Testis (tissue), 3 donors: ENCODE data around the gene GPX7. TPM values are rescaled to one million over a fixed set of nuclear protein-coding genes. Genes with fewer than 3 reads are reported as not detected.

Experiments
- DNase-seq: peaks from one replicate; pipeline ENCODE4 v3.0.0-alpha.2; 2019
- H3K27ac ChIP-seq, 2 donors: fragments of 200-600 bp; sonication (generic); one replicate each; pipeline ENCODE4 v1.5.1; 2019
- H3K27me3 ChIP-seq: fragments of 200-600 bp; sonication (generic); one replicate; pipeline ENCODE4 v1.5.1; 2019
- H3K36me3 ChIP-seq: fragments of 200-600 bp; sonication (generic); one replicate; pipeline ENCODE4 v1.5.1; 2017; ENCODE audit warnings: low read depth; ENCODE audit errors: missing control alignments
- H3K4me1 ChIP-seq: fragments of 200-600 bp; sonication (generic); one replicate; pipeline ENCODE4 v1.5.1; 2019
- H3K4me3 ChIP-seq, 2 donors: fragments of 200-600 bp; sonication (generic); one replicate each; pipeline ENCODE4 v1.5.1; 2017 to 2019
- H3K9me3 ChIP-seq: fragments of 200-600 bp; sonication (generic); one replicate; pipeline ENCODE4 v1.5.1; 2017
- POLR2A ChIP-seq: fragments of 450-650 bp; IDR thresholded peaks from one replicate; pipeline ENCODE4 v1.6.1; 2017; ENCODE audit warnings: antibody characterized with exemption, mild to moderate bottlenecking, moderate library complexity
- WGBS, 2 donors: methylation state at CpG; one replicate each; pipeline ENCODE4 v1.1.5; 2018; 5-methylcytosine and 5-hydroxymethylcytosine counted together
- intact Hi-C: fragments of 100-400 bp; cut with DNase I; formaldehyde crosslinking; loops from one replicate; pipeline ENCODE4 v1.15.1; 2023; ENCODE audit warnings: low total_unique reads
- polyA plus RNA-seq: library from polyadenylated mRNA; stranded (reverse); fragments of 350-450 nt; fragmentation: Illumina TruSeq; extraction: RNeasy Lipid Tissue Mini Kit (QIAGEN cat#74804); gene quantifications from one replicate; pipeline ENCODE4 v1.2.3, GENCODE V29; 2014; ENCODE audit warnings: low read depth, low replicate concordance; ENCODE audit not compliant: insufficient read depth
- total RNA-seq, 2 donors: library from RNA; depleted of rRNA; stranded (reverse); fragments of >200 nt; gene quantifications; one replicate each; pipeline ENCODE4 v1.2.3, GENCODE V29; 2016
- TF ChIP-seq, protein P1 (sequence below), 3 experiments: fragments of 450-650 bp in 2 of 3; fragments of 200-600 bp in 1 of 3; sonication (generic) in 1 of 3; IDR thresholded peaks; one replicate each; pipeline ENCODE4 v1.5.1; 2016 to 2019; ENCODE audit warnings: antibody characterized with exemption in 3 of 3, mild to moderate bottlenecking in 2 of 3, moderate library complexity in 1 of 3

Gene GPX7
- total and polyA plus RNA-seq, 3 donors from 2014 or later: 14.5 to 26.6 (median 23.2) TPM

DNA sequence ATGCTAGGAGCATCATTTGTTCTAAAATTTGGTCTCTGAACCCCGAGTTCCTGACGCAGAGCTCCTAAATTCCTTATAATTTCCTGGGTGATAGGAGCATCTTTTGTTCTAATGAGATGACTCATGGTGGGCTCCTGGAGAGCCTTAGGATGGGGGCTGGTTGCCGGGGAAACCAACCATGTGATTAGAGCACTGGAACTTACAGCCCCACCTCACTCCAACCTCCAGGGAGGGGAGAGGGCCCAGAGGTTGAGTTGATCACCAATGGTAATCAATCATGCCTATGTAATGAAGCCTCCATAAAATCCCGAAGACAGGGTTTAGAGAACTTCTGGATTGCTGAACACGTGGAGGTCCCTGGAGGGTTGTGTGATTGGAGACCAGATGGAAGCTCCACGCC, 38.5 kb downstream of the GPX7 start:
- Histone ChIP-seq H3K4me3 (no peak overlapping the region), H3K36me3 (no peaks in the 10 kb centered on the region), H3K9me3 (no peaks in the 10 kb centered on the region), H3K4me1 (peaks cover 17% of the 10 kb centered on the region), H3K27ac (no peak overlapping the region), H3K27me3 (no peaks in the 10 kb centered on the region)
- intact Hi-C loops: no loop called here
- WGBS, 2 donors: 89 to 95% methylated on average over 6 of the region's 6 CpGs
- TF ChIP-seq, protein P1, sequence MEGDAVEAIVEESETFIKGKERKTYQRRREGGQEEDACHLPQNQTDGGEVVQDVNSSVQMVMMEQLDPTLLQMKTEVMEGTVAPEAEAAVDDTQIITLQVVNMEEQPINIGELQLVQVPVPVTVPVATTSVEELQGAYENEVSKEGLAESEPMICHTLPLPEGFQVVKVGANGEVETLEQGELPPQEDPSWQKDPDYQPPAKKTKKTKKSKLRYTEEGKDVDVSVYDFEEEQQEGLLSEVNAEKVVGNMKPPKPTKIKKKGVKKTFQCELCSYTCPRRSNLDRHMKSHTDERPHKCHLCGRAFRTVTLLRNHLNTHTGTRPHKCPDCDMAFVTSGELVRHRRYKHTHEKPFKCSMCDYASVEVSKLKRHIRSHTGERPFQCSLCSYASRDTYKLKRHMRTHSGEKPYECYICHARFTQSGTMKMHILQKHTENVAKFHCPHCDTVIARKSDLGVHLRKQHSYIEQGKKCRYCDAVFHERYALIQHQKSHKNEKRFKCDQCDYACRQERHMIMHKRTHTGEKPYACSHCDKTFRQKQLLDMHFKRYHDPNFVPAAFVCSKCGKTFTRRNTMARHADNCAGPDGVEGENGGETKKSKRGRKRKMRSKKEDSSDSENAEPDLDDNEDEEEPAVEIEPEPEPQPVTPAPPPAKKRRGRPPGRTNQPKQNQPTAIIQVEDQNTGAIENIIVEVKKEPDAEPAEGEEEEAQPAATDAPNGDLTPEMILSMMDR (IDR thresholded peaks at IDR 0.05): no peak
- no peak for TF ChIP-seq POLR2A
- no peak for DNase-seq

DNA sequence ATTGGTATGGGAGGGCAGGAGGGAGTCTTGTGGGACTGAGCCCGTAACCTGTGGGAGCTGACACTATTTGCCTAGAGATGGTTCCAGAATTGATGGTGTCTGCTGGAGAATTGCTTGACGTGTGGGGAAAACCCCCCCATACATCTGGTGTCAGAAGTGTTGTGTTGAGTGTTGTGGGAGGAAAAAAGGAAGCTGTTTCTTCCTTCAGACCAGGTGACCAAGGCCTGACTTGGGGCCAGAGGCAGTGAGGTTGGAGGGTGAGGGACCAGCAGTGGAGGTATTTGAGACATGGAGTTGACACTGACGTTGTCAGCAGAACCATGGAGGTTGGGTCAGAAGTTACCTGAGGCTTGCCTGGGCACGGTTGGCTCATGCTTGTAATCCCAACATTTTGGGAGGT, 39.1 kb downstream of the GPX7 start:
- DNase-seq: no peak
- WGBS, 2 donors: 82 to 90% methylated on average over 4 of the region's 4 CpGs
- TF ChIP-seq, protein P1 (IDR thresholded peaks at IDR 0.05): no peak
- TF ChIP-seq POLR2A: no peak
- intact Hi-C loops: no loop called here
- Histone ChIP-seq H3K27ac (no peak overlapping the region), H3K4me3 (no peak overlapping the region), H3K27me3 (no peaks in the 10 kb centered on the region), H3K9me3 (no peaks in the 10 kb centered on the region), H3K4me1 (peaks cover 17% of the 10 kb centered on the region), H3K36me3 (no peaks in the 10 kb centered on the region)

DNA sequence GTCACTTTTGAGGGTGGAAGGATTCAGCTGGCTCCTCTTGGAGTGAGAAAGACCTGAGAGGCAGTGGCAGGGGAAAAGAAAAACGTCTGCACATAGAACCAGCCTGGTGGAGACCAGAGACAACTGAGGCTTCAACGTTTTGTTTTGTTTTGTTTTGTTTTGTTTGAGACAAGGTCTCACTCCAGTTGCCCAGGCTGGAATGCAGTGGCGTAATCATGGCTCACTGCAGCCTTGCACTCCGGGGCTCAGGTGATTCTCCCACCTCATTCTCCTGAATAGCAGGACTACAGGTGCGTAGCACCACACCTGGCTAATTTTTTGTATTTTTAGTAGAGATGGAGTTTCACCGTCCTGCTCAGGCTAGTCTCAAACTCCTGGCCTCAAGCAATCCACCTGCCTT, 43.1 kb downstream of the GPX7 start:
- Histone ChIP-seq H3K4me1 (no peaks in the 10 kb centered on the region), H3K27ac (no peak overlapping the region), H3K9me3 (no peaks in the 10 kb centered on the region), H3K4me3 (no peak overlapping the region), H3K36me3 (no peaks in the 10 kb centered on the region), H3K27me3 (no peaks in the 10 kb centered on the region)
- DNase-seq: no peak
- 81 to 82% methylated on average over 6 of the region's 6 CpGs for WGBS, 2 donors
- TF ChIP-seq, protein P1 (IDR thresholded peaks at IDR 0.05): no peak
- no peak for TF ChIP-seq POLR2A
- intact Hi-C loops: no loop called here

DNA sequence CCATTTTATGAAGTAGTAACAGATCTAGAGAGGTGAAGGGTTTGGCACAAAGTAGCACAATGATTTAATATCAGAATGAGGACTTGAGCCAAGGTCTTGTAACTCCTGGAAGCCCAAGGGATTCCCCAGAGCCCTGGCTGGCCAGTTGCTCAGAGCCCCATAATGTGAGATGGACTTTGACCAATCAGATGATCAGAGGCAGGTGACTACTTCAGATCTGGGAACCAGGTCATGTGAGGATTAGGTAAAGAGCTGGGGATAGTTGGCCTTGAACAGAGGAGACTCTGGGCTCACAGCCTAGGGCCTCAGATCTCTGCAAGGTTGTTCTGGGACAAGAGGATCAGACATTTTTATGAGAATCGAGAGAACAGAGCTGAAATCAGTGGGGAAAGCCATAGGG, 49.7 kb downstream of the GPX7 start:
- Histone ChIP-seq H3K27ac (no peak overlapping the region), H3K27me3 (no peaks in the 10 kb centered on the region), H3K4me1 (peaks cover 11% of the 10 kb centered on the region), H3K36me3 (no peaks in the 10 kb centered on the region), H3K9me3 (no peaks in the 10 kb centered on the region), H3K4me3 (no peak overlapping the region)
- TF ChIP-seq, protein P1 (IDR thresholded peaks at IDR 0.05): no peak
- TF ChIP-seq POLR2A: no peak
- intact Hi-C loops: no loop called here
- peak; percentile 62 for DNase-seq
- WGBS, 2 donors: 42 to 52% methylated on average over 1 of the region's 1 CpG

DNA sequence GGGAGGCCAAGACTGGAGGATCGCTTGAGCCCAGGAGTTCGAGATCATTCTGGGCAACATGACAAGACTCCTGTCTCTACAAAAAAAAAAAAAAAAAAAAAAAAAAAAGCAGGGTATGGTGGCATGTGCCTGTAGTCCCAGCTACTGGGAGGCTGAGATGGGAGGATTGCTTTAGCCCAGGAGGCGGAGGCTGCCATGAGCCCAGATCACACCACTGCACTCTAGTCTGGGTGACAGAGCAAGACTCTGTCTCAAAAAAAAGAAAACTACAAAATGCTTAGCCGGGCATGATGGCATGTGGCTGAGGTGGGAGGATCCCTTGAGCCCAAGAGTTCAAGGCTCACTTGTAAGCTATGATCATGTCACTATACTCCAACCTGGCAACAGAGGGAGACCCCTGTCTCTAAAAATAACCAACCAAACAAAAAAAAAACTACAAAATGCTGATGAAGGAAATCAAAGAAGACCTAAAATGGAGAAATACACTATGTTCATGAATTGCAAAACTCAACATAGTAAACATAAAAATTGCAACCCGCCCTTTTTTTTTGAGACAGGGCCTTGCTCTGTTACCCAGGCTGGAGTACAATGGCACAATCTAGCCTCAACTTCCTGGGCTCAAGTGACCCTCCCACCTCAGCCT, 51.2 kb downstream of the GPX7 start:
- intact Hi-C loops: no loop called here
- H3K27ac ChIP-seq: no peak overlapping the region
- no peaks in the 10 kb centered on the region for H3K27me3 ChIP-seq
- no peak overlapping the region for H3K4me3 ChIP-seq
- DNase-seq: no peak
- H3K36me3 ChIP-seq: no peaks in the 10 kb centered on the region
- WGBS, 2 donors: 87 to 90% methylated on average over 5 of the region's 5 CpGs
- H3K9me3 ChIP-seq: no peaks in the 10 kb centered on the region
- TF ChIP-seq, protein P1 (IDR thresholded peaks at IDR 0.05): no peak
- TF ChIP-seq POLR2A: no peak
- H3K4me1 ChIP-seq: peaks cover 11% of the 10 kb centered on the region
